ENCODE results near the gene PRKG2. TPM values are rescaled to one million over a fixed set of nuclear protein-coding genes. Genes with fewer than 3 reads are reported as not detected.

Gene PRKG2
- total RNA-seq, 3 donors from 2014 or later (not counting 1 experiment from before 2014, with no cell fraction given), result 0.09 to 1.2 (median 0.15) TPM

DNA sequence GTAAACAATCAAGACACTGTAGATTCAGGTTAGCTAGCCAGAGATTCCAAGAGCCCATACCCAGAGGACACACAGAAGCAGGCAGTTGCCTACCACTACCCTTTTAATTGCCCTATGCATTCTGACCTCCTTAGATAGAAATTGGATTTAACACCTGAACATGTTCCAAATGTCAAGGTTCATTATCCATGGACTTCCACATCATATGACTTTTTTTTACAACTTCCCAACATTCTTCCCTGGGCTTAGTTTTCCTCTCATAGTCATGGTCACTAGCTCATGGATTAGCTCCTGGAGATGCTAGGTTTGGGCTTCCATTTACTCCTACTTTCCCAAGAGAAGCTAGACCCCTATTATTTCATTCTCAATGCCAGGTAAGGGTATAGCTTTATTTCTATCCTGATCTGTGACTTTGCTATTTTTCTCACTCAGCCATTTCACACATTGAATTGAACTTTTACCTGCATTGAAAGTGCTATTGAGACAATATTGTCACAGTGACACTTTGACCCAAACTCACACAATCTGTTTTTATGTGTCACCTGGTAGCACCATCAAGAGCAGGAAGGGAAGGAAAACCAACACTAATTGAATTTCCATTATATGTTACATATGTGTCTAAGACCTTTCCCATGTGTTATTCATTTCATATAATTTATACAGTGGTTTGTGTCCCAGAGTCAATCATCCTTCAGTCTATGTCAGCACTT is 44.0 kb upstream of the PRKG2 start:
- no peak overlapping the region for H3K27ac Mint-ChIP-seq
- no peaks in the 10 kb centered on the region for H3K27me3 Mint-ChIP-seq (ENCODE audit: low read depth in 2 of 2)
- no peak for DNase-seq
- Histone ChIP-seq H3K4me3 (ENCODE audit: low read length) (no peak overlapping the region), H3K27me3 (ENCODE audit: control insufficient read depth, insufficient read depth, low read length) (no peaks in the 10 kb centered on the region), H3K27ac (ENCODE audit: low read length) (no peak overlapping the region), H3K4me1 (ENCODE audit: control insufficient read depth, insufficient read depth, low read length) (no peaks in the 10 kb centered on the region), H3K36me3 (ENCODE audit: control insufficient read depth, insufficient read depth, low read length) (no peaks in the 10 kb centered on the region), H3K9me3 (ENCODE audit: control insufficient read depth, insufficient read depth, low read length) (peaks cover 3% of the 10 kb centered on the region)
- H3K4me1 Mint-ChIP-seq, result no peaks in the 10 kb centered on the region
- no peaks in the 10 kb centered on the region for H3K36me3 Mint-ChIP-seq
- no peak for ATAC-seq
- no peak overlapping the region for H3K4me3 Mint-ChIP-seq
- intact Hi-C loops (cut with micrococcal nuclease), result no loop called here
- H3K9me3 Mint-ChIP-seq, result no peaks in the 10 kb centered on the region
- no peak for TF ChIP-seq CTCF (IDR thresholded peaks at IDR 0.05)

DNA sequence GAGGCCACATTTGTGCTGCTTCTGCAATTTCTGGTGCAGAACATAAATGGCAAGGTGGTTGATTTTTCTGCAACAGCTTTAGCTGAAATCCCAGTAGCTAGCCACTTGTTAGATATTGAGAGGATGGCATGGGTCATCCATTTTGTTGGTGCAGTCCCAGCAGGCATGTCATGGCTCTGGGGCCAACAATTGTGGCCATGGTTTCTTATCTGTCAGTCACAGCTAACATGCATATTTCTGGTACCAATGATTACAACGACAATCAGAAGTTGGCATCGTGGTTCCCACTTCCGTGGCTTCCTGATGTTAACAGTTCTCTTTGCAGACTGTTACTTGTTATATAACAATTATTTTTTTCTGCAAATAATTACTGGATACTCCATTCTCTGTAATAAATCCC is 42.8 kb upstream of the PRKG2 start:
- H3K27ac ChIP-seq (ENCODE audit: low read length), result no peak overlapping the region
- no peak for TF ChIP-seq CTCF (IDR thresholded peaks at IDR 0.05)
- intact Hi-C loops (cut with micrococcal nuclease), result no loop called here
- 10% methylated on average over 3 of the region's 3 CpGs for WGBS (ENCODE audit: insufficient coverage)
- H3K9me3 ChIP-seq (ENCODE audit: control insufficient read depth, insufficient read depth, low read length), result peaks cover 3% of the 10 kb centered on the region
- H3K4me1 ChIP-seq (ENCODE audit: control insufficient read depth, insufficient read depth, low read length), result no peaks in the 10 kb centered on the region
- Mint-ChIP-seq H3K9me3 (peaks cover 3 to 4% of the 10 kb centered on the region in 2 donors), H3K4me3 (no peak overlapping the region), H3K36me3 (no peaks in the 10 kb centered on the region), H3K27me3 (ENCODE audit: low read depth in 2 of 2) (no peaks in the 10 kb centered on the region), H3K4me1 (no peaks in the 10 kb centered on the region), H3K27ac (no peak overlapping the region)
- no peaks in the 10 kb centered on the region for H3K27me3 ChIP-seq (ENCODE audit: control insufficient read depth, insufficient read depth, low read length)
- no peaks in the 10 kb centered on the region for H3K36me3 ChIP-seq (ENCODE audit: control insufficient read depth, insufficient read depth, low read length)
- ATAC-seq (no peak), DNase-seq (no peak)
- H3K4me3 ChIP-seq (ENCODE audit: low read length), result no peak overlapping the region

- intact Hi-C loops (cut with micrococcal nuclease), result no loop called here
- H3K9me3 ChIP-seq (ENCODE audit: control insufficient read depth, insufficient read depth, low read length), result peaks cover 3% of the 10 kb centered on the region
Measured at GRCh38 chr4:81257021-81257420, 42.0 kb upstream of the PRKG2 start.

More at GRCh38 chr4:81257021-81257420, 42.0 kb upstream of the PRKG2 start:
- Mint-ChIP-seq H3K27me3 (ENCODE audit: low read depth in 2 of 2) (no peaks in the 10 kb centered on the region), H3K9me3 (peaks cover 3 to 6% of the 10 kb centered on the region in 2 donors), H3K36me3 (no peaks in the 10 kb centered on the region), H3K4me3 (no peak overlapping the region), H3K4me1 (no peaks in the 10 kb centered on the region), H3K27ac (no peak overlapping the region)
- Histone ChIP-seq H3K4me3 (ENCODE audit: low read length) (no peak overlapping the region), H3K4me1 (ENCODE audit: control insufficient read depth, insufficient read depth, low read length) (no peaks in the 10 kb centered on the region), H3K27ac (ENCODE audit: low read length) (no peak overlapping the region), H3K27me3 (ENCODE audit: control insufficient read depth, insufficient read depth, low read length) (no peaks in the 10 kb centered on the region), H3K36me3 (ENCODE audit: control insufficient read depth, insufficient read depth, low read length) (no peaks in the 10 kb centered on the region)
- no peak for TF ChIP-seq CTCF (IDR thresholded peaks at IDR 0.05)
- DNase-seq (no peak), ATAC-seq (no peak)
- WGBS (ENCODE audit: insufficient coverage), result 94% methylated on average over 1 of the region's 1 CpG
